ENCODE results near the gene PDCD1. TPM values are rescaled to one million over a fixed set of nuclear protein-coding genes. Genes with fewer than 3 reads are reported as not detected.
A peak's percentile ranks its signal among the peaks of the same experiment; 100 is the strongest.

Gene PDCD1
- total and polyA plus RNA-seq, 10 of the 15 experiments (the other 5 are each of a cell fraction or from before 2014, with no cell fraction given): 0.62 to 6.4 (median 2.9) TPM; not detected in 2

GRCh38 chr2:241803387-241804325 is 55.0 kb downstream of the PDCD1 start (continued):
- TF ChIP-seq FOS (IDR thresholded peaks at IDR 0.05; ENCODE audit: borderline replicate concordance, extremely low read depth, insufficient read length) (no peak), BHLHE40 (IDR thresholded peaks at IDR 0.05; ENCODE audit: borderline replicate concordance in 1 of 2, low read depth in 2 of 2, low read length in 1 of 2) (peak in 1 of 2 experiments; percentile 19; a peak in 1 of 4 replicates), TCF3 (IDR thresholded peaks at IDR 0.05; ENCODE audit: borderline replicate concordance, insufficient read depth, low read depth, low read length) (0 out of 2 replicates have a peak, but pooled peaks have one; percentile 23)

GRCh38 chr2:241802421-241803318 is 56.0 kb downstream of the PDCD1 start:
- DNase-seq (ENCODE audit: low read depth, low spot score) (no peak), FAIRE-seq (no peak), ATAC-seq (no peak)
- no peak overlapping the region for H3K9ac ChIP-seq (ENCODE audit: control insufficient read depth, insufficient read depth, low read length)
- no peak overlapping the region for H2AFZ ChIP-seq (ENCODE audit: control insufficient read depth, low read depth, low read length)
- in situ Hi-C loops (cut with MboI): no loop called here
- peak overlapping the region; percentile 81 for H3K4me2 ChIP-seq (ENCODE audit: control insufficient read depth, insufficient read depth)
- no peak overlapping the region for H3K27ac ChIP-seq (ENCODE audit: control insufficient read depth, insufficient read depth)
- BruUV-seq (replicated peaks): no TSS peak
- H3K79me2 ChIP-seq (ENCODE audit: control insufficient read depth, insufficient read depth, low read length): no peaks in the 10 kb centered on the region
- H3K4me1 ChIP-seq (ENCODE audit: control insufficient read depth, insufficient read depth, low read length): peaks cover 14% of the 10 kb centered on the region
- H3K36me3 ChIP-seq (ENCODE audit: control insufficient read depth in 2 of 2, insufficient read depth in 2 of 2, low read length in 1 of 2): no peaks in the 10 kb centered on the region
- no peak for TF ChIP-seq MXI1 (IDR thresholded peaks at IDR 0.05; ENCODE audit: low read depth, low read length)
- TF ChIP-seq ESRRA (IDR thresholded peaks at IDR 0.05; ENCODE audit: low read length): no peak
- TF ChIP-seq ZBTB33 (IDR thresholded peaks at IDR 0.05): no peak
- no peak for TF ChIP-seq BHLHE40 (IDR thresholded peaks at IDR 0.05; ENCODE audit: borderline replicate concordance in 1 of 2, low read depth in 2 of 2, low read length in 1 of 2)
- no peak for TF ChIP-seq RCOR1 (conservative IDR thresholded peaks at IDR 0.05; ENCODE audit: low read depth, low read length)
- no peak for TF ChIP-seq JUNB (IDR thresholded peaks at IDR 0.05)
- no peak for TF ChIP-seq ZBTB4 (CRISPR knock-in tag; IDR thresholded peaks at IDR 0.05)
- no peaks in the 10 kb centered on the region for H3K9me3 ChIP-seq (replicated peaks; ENCODE audit: control insufficient read depth, insufficient read depth, low read length)
- CTCF ChIA-PET: no interaction called here
- POLR2A ChIA-PET: no interaction called here
- RAD21 ChIA-PET (ENCODE audit: unreplicated experiment): no interaction called here
- no peaks in the 10 kb centered on the region for H4K20me1 ChIP-seq (ENCODE audit: control insufficient read depth, insufficient read depth)
- SMC1A ChIA-PET (ENCODE audit: uncharacterized antibody, unreplicated experiment): no interaction called here
- no peaks in the 10 kb centered on the region; a peak in 1 of 4 replicates for H3K27me3 ChIP-seq (replicated peaks in 1 of 2; ENCODE audit: control insufficient read depth in 2 of 2, insufficient read depth in 2 of 2, low read length in 1 of 2)
- intact Hi-C loops (cut with micrococcal nuclease; ENCODE audit: unreplicated experiment): loop anchor here (5.0 kb wide), 1 partner anchor 40 kb away; no protein-coding TSS in a partner anchor
- no peak overlapping the region for H3K4me3 ChIP-seq
- WGBS (ENCODE audit: insufficient coverage, insufficient replicate concordance, low lambda C conversion rate, missing lambda C conversion rate): 63% methylated on average over 25 of the region's 32 CpGs
